Stomach smooth muscle (tissue), 2 donors: ENCODE results near the gene TTLL9.

Experiments
- H3K27ac ChIP-seq: one replicate; pipeline ENCODE4 v1.7.0; 2013; ENCODE audit warnings: mild to moderate bottlenecking, low read length, inconsistent platforms
- H3K27me3 ChIP-seq, 2 donors: one replicate each; pipeline ENCODE4 v1.7.0; 2013; ENCODE audit warnings: low read length in 2 of 2; ENCODE audit not compliant: insufficient read depth in 2 of 2, control insufficient read depth in 1 of 2
- H3K36me3 ChIP-seq, 2 donors: one replicate each; pipeline ENCODE4 v1.7.0; 2013; ENCODE audit warnings: low read length in 2 of 2; ENCODE audit not compliant: control insufficient read depth in 2 of 2, insufficient read depth in 2 of 2
- H3K4me1 ChIP-seq: one replicate; pipeline ENCODE4 v1.7.0; 2013; ENCODE audit warnings: low read length; ENCODE audit not compliant: control insufficient read depth, insufficient read depth
- H3K4me3 ChIP-seq, 2 donors: one replicate each; pipeline ENCODE4 v1.7.0; 2013; ENCODE audit warnings: low read length in 2 of 2
- H3K9ac ChIP-seq, 2 donors: one replicate each; pipeline ENCODE4 v1.7.0; 2013; ENCODE audit warnings: low read length in 2 of 2, mild to moderate bottlenecking in 1 of 2
- H3K9me3 ChIP-seq, 2 donors: one replicate each; pipeline ENCODE4 v1.7.0; 2013; ENCODE audit warnings: low read length in 2 of 2; ENCODE audit not compliant: control insufficient read depth in 2 of 2
- donor health status: healthy.
- donor health status: Pancreatic carcinoma.

The TTLL9 gene

DNA sequence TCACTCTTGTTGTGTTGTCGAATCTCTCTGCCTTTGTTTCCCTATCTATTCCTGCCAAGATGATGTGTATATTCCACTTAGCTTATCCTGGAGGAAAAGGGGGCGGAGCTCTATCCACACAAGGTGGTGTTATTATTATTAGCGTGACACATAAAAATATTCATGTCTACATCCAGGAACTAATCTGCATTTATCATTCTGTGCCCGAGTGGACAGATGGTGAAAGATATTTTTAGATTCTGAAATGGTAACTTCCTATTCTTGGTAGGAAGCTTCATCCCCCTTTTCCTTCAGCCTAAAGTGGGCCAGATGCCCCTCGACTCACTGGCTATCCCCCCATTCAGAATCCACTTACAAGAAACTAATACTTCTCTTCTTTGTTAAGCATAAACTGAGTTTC lies 99.6 kb downstream of the TTLL9 start:
- no peaks in the 10 kb centered on the region for H3K36me3 ChIP-seq
- no peaks in the 10 kb centered on the region for H3K9me3 ChIP-seq
- no peak overlapping the region for H3K9ac ChIP-seq
- no peaks in the 10 kb centered on the region for H3K4me1 ChIP-seq
- H3K4me3 ChIP-seq = no peak overlapping the region
- H3K27ac ChIP-seq = no peak overlapping the region
- peaks cover 26 to 29% of the 10 kb centered on the region in 2 donors for H3K27me3 ChIP-seq

DNA sequence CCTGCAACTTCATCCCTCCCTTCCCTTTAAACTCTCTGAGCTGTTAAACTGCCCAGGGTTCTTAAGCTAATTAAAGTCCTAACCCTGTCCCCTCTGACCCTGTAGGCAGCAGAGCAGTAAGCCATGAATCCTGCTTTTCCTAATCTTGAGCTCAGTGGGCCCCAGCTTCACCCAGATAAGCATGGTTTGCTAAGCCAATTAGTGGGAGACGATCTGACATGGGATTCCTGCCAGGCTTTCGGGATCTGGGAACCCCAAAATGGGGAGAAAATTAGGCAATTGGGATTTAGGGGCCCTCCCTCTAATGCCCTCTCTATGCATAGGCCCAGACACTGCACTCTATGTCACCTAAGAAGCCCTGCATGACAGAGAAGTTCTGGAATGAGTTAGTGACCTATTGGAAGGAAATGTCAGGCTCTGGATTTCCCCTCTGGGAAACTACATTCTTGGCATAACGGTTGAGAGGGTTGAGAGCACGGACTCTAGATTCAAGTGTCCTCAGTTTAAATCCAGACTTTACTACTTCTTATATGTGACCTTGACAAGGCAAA lies 102.1 kb downstream of the TTLL9 start:
- H3K27ac ChIP-seq = no peak overlapping the region
- no peaks in the 10 kb centered on the region for H3K9me3 ChIP-seq
- no peaks in the 10 kb centered on the region for H3K36me3 ChIP-seq
- H3K4me1 ChIP-seq = no peaks in the 10 kb centered on the region
- H3K27me3 ChIP-seq = peaks cover 10 to 23% of the 10 kb centered on the region in 2 donors
- no peak overlapping the region for H3K9ac ChIP-seq
- no peak overlapping the region for H3K4me3 ChIP-seq

DNA sequence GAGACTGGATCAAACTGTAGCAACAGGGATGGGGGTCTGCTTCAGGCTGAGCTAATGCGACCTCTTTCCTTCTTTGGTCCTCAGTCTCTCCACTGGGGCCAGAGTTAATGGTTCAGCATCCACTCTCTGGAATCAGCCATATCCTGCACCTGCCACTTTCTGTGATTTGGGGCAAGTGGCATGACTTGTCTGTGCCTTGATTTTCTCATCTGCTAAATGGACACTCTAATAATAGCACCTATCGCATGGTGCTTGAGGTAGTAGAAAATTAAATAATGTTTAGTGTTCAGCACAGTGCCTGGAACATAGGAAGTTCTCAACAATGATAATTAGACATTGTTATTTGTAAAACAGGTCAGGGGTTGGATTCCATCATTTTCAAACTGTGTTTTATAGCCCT lies 103.9 kb downstream of the TTLL9 start:
- Histone ChIP-seq H3K36me3 (no peaks in the 10 kb centered on the region), H3K27ac (no peak overlapping the region), H3K4me3 (no peak overlapping the region), H3K4me1 (no peaks in the 10 kb centered on the region), H3K9me3 (no peaks in the 10 kb centered on the region), H3K9ac (no peak overlapping the region), H3K27me3 (peaks cover 7 to 18% of the 10 kb centered on the region in 2 donors)

DNA sequence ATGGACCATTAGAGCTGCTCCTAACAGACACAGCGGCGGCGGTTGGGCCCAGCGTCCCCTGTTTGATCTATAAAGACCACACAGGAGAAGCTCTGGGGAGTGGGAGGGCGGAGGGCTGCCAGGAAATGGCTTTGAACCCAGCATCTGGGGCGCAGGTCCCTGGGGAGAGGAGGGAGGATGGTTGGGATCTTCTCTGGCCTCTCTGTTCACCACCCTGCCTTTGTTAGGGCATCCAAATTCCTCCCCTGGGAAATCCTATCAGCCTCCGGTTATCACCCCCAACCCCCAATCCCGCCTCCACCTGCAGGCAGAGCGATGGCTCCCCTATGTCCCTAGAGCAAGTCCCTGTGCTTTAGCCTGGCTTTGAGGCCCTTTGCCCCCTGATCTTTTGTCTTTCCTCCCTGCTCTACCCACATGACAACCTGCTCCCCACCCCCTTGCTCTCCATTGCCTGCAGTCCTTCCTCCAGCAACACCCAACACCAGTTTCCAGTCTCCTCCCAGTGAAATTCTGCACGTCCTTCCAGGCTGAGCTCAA lies 104.6 kb downstream of the TTLL9 start:
- Histone ChIP-seq H3K4me1 (no peaks in the 10 kb centered on the region), H3K9me3 (no peaks in the 10 kb centered on the region), H3K27me3 (peaks cover 7 to 19% of the 10 kb centered on the region in 2 donors), H3K36me3 (no peaks in the 10 kb centered on the region), H3K27ac (no peak overlapping the region), H3K9ac (no peak overlapping the region), H3K4me3 (no peak overlapping the region)

DNA sequence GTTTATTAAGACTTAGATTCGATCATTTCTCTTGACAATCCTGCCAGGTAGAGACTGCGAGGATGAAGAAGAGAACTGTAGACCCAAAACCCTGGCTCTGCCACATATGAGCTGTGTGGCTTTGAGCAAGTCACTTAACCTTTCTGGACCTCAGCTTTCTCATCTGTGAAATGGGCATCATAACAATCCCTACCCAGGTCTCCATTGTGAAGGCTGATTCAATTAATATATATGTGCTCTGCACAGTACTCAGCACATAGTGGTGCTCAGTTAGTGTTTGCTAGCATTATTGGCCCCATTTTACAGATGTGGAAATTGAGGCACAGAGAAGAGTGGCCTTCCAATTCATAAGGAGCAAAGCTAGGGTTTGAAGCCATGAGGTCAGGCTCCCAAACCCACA lies 105.4 kb downstream of the TTLL9 start:
- no peak overlapping the region for H3K27ac ChIP-seq
- H3K4me3 ChIP-seq = no peak overlapping the region
- H3K9ac ChIP-seq = no peak overlapping the region
- H3K36me3 ChIP-seq = no peaks in the 10 kb centered on the region
- no peaks in the 10 kb centered on the region for H3K9me3 ChIP-seq
- H3K27me3 ChIP-seq = peaks cover 11 to 20% of the 10 kb centered on the region in 2 donors
- no peaks in the 10 kb centered on the region for H3K4me1 ChIP-seq

DNA sequence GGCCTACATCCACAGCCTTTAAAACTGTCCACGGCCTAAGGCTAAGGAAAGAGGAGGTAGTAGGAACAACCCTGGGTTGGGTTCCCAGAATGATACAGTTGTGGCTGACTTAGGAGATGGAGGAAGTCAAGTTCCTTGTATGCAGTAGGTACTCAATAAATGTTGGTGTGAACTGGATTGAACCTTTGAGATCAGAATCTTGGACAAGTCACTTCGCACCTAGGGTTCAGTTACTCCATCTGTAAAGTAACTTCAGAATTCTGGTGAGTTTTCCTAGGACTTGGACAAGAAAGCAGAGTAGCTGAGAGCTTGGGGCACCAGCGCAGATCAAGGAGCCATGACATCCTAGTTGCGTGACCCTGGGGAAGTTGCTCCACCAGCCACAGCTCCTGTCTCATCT lies 106.6 kb downstream of the TTLL9 start:
- Histone ChIP-seq H3K27me3 (peaks cover 11 to 25% of the 10 kb centered on the region in 2 donors), H3K4me1 (no peaks in the 10 kb centered on the region), H3K27ac (no peak overlapping the region), H3K9me3 (no peaks in the 10 kb centered on the region), H3K9ac (no peak overlapping the region), H3K36me3 (no peaks in the 10 kb centered on the region), H3K4me3 (no peak overlapping the region)

DNA sequence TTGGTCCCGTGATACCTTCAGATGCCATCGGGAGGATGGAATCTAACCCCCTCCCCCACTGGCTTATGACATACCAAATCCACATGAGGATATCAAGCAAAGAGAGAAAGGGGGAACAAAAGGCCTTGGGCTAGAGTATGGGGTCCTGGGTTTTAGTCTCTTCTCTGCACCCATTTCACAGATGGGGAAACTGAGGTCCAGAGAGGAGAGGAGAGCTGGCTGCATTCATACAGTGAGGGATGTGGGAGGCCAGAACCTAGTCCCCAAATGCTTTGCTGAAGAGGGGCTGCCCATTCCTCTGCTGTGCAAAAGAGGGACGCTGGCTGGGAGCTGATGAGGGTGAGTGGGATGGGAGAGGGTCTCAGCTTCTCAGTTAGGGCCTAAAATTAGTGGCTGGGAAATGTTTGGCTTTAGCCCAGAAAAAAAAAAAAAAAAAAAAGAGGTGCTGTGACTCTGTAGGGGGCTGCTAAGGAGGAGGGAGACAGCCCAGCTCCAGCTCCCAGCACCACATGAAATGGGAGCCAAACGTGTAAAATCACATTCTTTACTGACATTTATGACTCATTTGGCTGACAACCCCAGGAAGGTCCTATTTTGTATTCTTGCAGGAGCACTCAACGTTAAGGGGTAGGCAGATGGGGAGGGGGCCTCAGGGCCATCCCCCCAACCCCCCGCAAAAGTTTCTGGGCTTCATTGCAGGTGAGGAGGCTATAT lies 109.4 kb downstream of the TTLL9 start:
- Histone ChIP-seq H3K4me1 (no peaks in the 10 kb centered on the region), H3K4me3 (no peak overlapping the region), H3K27ac (no peak overlapping the region), H3K36me3 (no peaks in the 10 kb centered on the region), H3K9me3 (no peaks in the 10 kb centered on the region), H3K9ac (no peak overlapping the region), H3K27me3 (peaks cover 10 to 22% of the 10 kb centered on the region in 2 donors)

DNA sequence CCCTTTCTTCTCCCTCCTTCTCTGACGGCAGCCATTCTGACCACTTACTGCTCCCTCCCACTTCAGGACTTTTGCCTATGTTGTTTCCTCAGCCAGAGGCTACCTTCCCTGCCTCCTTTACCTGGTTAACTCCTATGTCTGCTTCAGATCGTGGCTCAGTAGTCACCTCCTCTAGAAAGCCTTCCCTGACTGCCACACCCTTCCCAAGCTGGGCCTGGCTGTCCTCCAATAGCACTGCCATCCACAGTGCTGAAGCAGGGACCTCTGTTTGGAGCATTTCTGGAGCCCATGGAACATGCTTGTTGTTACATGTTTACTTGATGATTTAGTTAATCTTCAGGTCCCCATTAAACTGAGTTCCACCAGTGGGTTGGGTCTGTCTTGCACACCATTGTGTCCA lies 111.3 kb downstream of the TTLL9 start:
- H3K9me3 ChIP-seq = no peaks in the 10 kb centered on the region
- H3K36me3 ChIP-seq = no peaks in the 10 kb centered on the region
- H3K27me3 ChIP-seq = peaks cover 8 to 15% of the 10 kb centered on the region in 2 donors
- no peaks in the 10 kb centered on the region for H3K4me1 ChIP-seq
- H3K9ac ChIP-seq = no peak overlapping the region
- no peak overlapping the region for H3K4me3 ChIP-seq
- H3K27ac ChIP-seq = no peak overlapping the region

DNA sequence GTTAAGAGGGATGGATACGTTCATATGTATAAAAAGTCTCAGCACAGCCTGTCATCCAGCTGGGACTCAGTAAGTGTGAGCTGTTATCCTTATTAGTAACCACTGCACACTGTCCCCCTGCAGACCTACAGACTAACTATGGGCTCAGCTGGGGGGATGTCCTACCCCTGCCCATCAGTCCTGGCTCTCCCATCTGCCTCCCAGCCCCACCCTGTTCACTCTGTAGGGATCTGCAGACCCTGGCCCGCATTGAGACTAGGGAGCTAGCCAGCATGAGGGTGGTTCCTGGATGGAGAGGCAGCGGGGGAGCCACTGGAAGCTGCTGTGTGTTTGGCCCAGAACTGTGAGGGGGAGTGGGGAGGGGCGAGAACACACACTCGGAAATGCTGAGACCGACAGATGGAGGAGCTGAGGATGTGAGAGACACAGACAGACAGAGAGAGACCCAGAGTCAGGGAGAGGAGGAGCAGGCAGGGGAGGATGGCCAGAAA lies 114.6 kb downstream of the TTLL9 start:
- H3K9ac ChIP-seq = no peak overlapping the region
- no peaks in the 10 kb centered on the region for H3K9me3 ChIP-seq
- no peak overlapping the region for H3K4me3 ChIP-seq
- no peaks in the 10 kb centered on the region for H3K4me1 ChIP-seq
- H3K36me3 ChIP-seq = no peaks in the 10 kb centered on the region
- no peak overlapping the region for H3K27ac ChIP-seq
- H3K27me3 ChIP-seq = peaks cover 6 to 8% of the 10 kb centered on the region in 2 donors

DNA sequence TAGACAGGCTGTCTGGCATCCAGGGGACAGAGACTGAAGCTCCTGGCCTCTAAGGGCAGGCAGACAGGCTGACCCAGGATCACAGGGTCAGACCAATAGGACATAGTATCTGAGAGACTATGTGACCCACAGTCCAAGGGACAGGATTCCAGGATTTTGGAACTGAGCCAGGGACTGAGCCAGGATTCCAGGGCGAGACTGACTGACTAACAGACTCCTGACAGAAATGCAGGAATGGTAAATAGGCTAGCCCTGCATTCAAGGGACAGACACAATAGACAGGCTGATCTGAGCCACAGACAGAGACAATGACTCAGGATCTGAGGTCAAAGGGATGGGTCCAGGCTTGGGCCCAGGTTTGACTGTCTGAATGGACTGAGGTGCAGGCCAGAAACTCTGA lies 117.3 kb downstream of the TTLL9 start:
- H3K36me3 ChIP-seq = no peaks in the 10 kb centered on the region
- no peak overlapping the region for H3K4me3 ChIP-seq
- no peaks in the 10 kb centered on the region for H3K4me1 ChIP-seq
- peaks cover 0 to 4% of the 10 kb centered on the region in 2 donors for H3K27me3 ChIP-seq
- no peak overlapping the region for H3K9ac ChIP-seq
- H3K9me3 ChIP-seq = no peaks in the 10 kb centered on the region
- no peak overlapping the region for H3K27ac ChIP-seq

DNA sequence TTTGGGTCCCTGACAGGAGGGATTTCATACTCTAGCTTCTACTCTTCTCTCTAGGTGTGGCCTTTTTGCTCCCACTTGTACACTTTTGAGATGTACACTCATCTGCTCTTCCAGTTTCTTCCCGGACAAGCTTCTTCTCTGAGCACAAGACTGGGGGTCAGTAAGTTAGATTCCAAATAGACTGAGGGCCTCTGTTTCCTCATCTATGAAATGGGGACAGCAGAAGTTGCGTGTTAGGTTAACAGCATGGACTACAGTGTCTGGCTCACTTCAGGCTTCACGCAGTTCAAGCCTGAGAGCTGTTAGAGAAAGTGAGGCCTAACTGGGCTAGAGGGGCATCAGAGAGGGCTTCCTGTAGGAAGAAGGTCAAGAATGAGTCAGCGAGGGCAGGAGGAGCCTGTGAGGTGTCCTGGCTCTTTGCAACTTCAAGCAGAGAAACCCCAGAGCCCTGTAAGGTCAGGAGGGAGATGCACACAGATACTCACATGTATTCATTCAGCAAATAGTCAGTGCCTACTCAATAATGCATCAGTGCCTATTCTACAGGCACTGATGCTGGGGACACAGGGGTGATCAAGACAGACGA lies 118.1 kb downstream of the TTLL9 start:
- Histone ChIP-seq H3K4me1 (no peaks in the 10 kb centered on the region), H3K27me3 (peaks cover 0 to 3% of the 10 kb centered on the region in 2 donors), H3K4me3 (no peak overlapping the region), H3K9me3 (no peaks in the 10 kb centered on the region), H3K9ac (no peak overlapping the region), H3K27ac (no peak overlapping the region), H3K36me3 (no peaks in the 10 kb centered on the region)
